ENCODE results near the gene CDH10. TPM values are rescaled to one million over a fixed set of nuclear protein-coding genes. Genes with fewer than 3 reads are reported as not detected.

Gene CDH10
- polyA plus RNA-seq, 1 donor from 2014 or later: 5.3 TPM

DNA sequence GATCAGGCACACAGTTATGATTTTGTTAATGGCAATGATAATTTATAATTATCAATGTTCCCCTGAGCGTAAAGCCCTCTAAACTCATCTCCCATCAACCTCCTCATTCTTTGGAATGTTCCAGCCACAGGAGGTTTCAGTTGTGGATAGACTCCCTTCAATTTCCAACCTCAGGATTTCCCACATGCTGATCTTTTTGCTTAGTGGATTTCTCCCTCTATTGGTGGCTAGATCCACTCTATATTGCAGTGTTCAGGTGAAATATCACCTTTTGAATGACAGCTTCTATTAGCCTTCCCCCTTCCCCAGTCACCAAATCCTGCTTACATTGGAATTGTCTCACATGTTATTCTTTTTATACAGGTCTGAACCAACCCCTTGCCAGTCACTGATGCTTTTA is 113.9 kb downstream of the CDH10 start:
- H2AFZ ChIP-seq (ENCODE audit: low read depth, low read length): no peak overlapping the region
- H3K9me2 ChIP-seq (ENCODE audit: insufficient read depth, low read length): no peaks in the 10 kb centered on the region
- H3K9me3 ChIP-seq (ENCODE audit: low read length): no peaks in the 10 kb centered on the region
- H4K20me1 ChIP-seq (ENCODE audit: insufficient read depth): no peaks in the 10 kb centered on the region
- H3K4me2 ChIP-seq (ENCODE audit: low read length): no peak overlapping the region
- no peaks in the 10 kb centered on the region for H3K36me3 ChIP-seq (ENCODE audit: insufficient read depth, low read length)
- H3K4me3 ChIP-seq (ENCODE audit: low read length): no peak overlapping the region
- H3K27me3 ChIP-seq (ENCODE audit: insufficient read depth, low read depth, low read length): no peaks in the 10 kb centered on the region
- no peak overlapping the region for H3K9ac ChIP-seq (ENCODE audit: low read length)
- TF ChIP-seq MXI1 (conservative IDR thresholded peaks at IDR 0.05; ENCODE audit: poor library complexity, severe bottlenecking) (no peak), SMC3 (conservative IDR thresholded peaks at IDR 0.05; ENCODE audit: poor library complexity) (no peak), POLR2AphosphoS5 (IDR thresholded peaks at IDR 0.05) (no peak), RAD21 (conservative IDR thresholded peaks at IDR 0.05) (peak; percentile 32), TAF1 (IDR thresholded peaks at IDR 0.05; ENCODE audit: low read depth) (no peak), EP300 (conservative IDR thresholded peaks at IDR 0.05; ENCODE audit: poor library complexity, severe bottlenecking) (no peak)
- TF ChIP-seq, protein P1, sequence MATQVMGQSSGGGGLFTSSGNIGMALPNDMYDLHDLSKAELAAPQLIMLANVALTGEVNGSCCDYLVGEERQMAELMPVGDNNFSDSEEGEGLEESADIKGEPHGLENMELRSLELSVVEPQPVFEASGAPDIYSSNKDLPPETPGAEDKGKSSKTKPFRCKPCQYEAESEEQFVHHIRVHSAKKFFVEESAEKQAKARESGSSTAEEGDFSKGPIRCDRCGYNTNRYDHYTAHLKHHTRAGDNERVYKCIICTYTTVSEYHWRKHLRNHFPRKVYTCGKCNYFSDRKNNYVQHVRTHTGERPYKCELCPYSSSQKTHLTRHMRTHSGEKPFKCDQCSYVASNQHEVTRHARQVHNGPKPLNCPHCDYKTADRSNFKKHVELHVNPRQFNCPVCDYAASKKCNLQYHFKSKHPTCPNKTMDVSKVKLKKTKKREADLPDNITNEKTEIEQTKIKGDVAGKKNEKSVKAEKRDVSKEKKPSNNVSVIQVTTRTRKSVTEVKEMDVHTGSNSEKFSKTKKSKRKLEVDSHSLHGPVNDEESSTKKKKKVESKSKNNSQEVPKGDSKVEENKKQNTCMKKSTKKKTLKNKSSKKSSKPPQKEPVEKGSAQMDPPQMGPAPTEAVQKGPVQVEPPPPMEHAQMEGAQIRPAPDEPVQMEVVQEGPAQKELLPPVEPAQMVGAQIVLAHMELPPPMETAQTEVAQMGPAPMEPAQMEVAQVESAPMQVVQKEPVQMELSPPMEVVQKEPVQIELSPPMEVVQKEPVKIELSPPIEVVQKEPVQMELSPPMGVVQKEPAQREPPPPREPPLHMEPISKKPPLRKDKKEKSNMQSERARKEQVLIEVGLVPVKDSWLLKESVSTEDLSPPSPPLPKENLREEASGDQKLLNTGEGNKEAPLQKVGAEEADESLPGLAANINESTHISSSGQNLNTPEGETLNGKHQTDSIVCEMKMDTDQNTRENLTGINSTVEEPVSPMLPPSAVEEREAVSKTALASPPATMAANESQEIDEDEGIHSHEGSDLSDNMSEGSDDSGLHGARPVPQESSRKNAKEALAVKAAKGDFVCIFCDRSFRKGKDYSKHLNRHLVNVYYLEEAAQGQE (IDR thresholded peaks at IDR 0.05; ENCODE audit: borderline replicate concordance): no peak
- TF ChIP-seq, protein P2, sequence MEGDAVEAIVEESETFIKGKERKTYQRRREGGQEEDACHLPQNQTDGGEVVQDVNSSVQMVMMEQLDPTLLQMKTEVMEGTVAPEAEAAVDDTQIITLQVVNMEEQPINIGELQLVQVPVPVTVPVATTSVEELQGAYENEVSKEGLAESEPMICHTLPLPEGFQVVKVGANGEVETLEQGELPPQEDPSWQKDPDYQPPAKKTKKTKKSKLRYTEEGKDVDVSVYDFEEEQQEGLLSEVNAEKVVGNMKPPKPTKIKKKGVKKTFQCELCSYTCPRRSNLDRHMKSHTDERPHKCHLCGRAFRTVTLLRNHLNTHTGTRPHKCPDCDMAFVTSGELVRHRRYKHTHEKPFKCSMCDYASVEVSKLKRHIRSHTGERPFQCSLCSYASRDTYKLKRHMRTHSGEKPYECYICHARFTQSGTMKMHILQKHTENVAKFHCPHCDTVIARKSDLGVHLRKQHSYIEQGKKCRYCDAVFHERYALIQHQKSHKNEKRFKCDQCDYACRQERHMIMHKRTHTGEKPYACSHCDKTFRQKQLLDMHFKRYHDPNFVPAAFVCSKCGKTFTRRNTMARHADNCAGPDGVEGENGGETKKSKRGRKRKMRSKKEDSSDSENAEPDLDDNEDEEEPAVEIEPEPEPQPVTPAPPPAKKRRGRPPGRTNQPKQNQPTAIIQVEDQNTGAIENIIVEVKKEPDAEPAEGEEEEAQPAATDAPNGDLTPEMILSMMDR (IDR thresholded peaks at IDR 0.05; ENCODE audit: poor library complexity, severe bottlenecking): peak; percentile 24
- no peak overlapping the region for H3K27ac ChIP-seq (ENCODE audit: low read length)
- H3F3A ChIP-seq (ENCODE audit: insufficient read depth, low read length, poor library complexity, severe bottlenecking): no peaks in the 10 kb centered on the region
- H3K79me2 ChIP-seq (replicated peaks; ENCODE audit: insufficient read depth, low read length): no peaks in the 10 kb centered on the region

DNA sequence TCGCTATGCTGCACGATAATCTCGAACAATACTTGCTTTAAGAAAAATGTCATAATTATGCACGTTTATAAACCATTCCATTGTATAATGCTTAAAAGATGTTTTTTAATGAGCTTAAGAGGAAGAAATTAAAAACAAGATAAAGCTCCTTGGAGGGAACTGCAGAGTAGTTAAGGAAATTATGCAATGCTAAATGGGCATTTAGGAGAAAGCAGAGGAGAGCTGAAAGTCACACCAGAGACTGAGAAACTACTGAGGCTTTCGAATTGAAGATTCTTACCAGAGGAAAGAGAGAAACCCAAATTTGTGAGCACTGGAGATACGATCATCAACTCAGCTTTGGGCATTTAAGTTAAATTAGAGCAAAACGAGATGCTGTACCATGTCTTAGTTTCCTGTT is 119.4 kb downstream of the CDH10 start:
- H3K79me2 ChIP-seq (replicated peaks; ENCODE audit: insufficient read depth, low read length): no peaks in the 10 kb centered on the region
- no peaks in the 10 kb centered on the region for H3K9me3 ChIP-seq (ENCODE audit: low read length)
- no peaks in the 10 kb centered on the region for H3F3A ChIP-seq (ENCODE audit: insufficient read depth, low read length, poor library complexity, severe bottlenecking)
- no peaks in the 10 kb centered on the region for H4K20me1 ChIP-seq (ENCODE audit: insufficient read depth)
- H3K4me3 ChIP-seq (ENCODE audit: low read length): no peak overlapping the region
- no peaks in the 10 kb centered on the region for H3K9me2 ChIP-seq (ENCODE audit: insufficient read depth, low read length)
- no peak for TF ChIP-seq RAD21 (conservative IDR thresholded peaks at IDR 0.05)
- no peak for TF ChIP-seq SMC3 (conservative IDR thresholded peaks at IDR 0.05; ENCODE audit: poor library complexity)
- TF ChIP-seq TAF1 (IDR thresholded peaks at IDR 0.05; ENCODE audit: low read depth): no peak
- TF ChIP-seq, protein P2 (IDR thresholded peaks at IDR 0.05; ENCODE audit: poor library complexity, severe bottlenecking): no peak
- TF ChIP-seq POLR2AphosphoS5 (IDR thresholded peaks at IDR 0.05): no peak
- no peak for TF ChIP-seq MXI1 (conservative IDR thresholded peaks at IDR 0.05; ENCODE audit: poor library complexity, severe bottlenecking)
- TF ChIP-seq, protein P1 (IDR thresholded peaks at IDR 0.05; ENCODE audit: borderline replicate concordance): no peak
- no peak for TF ChIP-seq EZH2 (IDR thresholded peaks at IDR 0.05; ENCODE audit: borderline replicate concordance, insufficient read depth, low read length, poor library complexity, severe bottlenecking)
- TF ChIP-seq EP300 (conservative IDR thresholded peaks at IDR 0.05; ENCODE audit: poor library complexity, severe bottlenecking): no peak
- no peak overlapping the region for H3K9ac ChIP-seq (ENCODE audit: low read length)
- H2AFZ ChIP-seq (ENCODE audit: low read depth, low read length): no peak overlapping the region
- H3K27me3 ChIP-seq (ENCODE audit: insufficient read depth, low read depth, low read length): no peaks in the 10 kb centered on the region
- no peaks in the 10 kb centered on the region for H3K36me3 ChIP-seq (ENCODE audit: insufficient read depth, low read length)
- no peak overlapping the region for H3K27ac ChIP-seq (ENCODE audit: low read length)
- no peak overlapping the region for H3K4me2 ChIP-seq (ENCODE audit: low read length)

Measured in neural cell (in vitro differentiated cells).